Measurements from ENCODE around the gene SSX2IP.
"Not testable (repeated sequence)": the region's sequence is repeated elsewhere in the genome, so short reads cannot be mapped to it uniquely, and the experiment has no call there.

The SSX2IP gene

GRCh38 chr1:84643183-84643582 lies 47.1 kb downstream of the SSX2IP start:
- Histone ChIP-seq H2AFZ (ENCODE audit: low read depth, low read length) (no peak overlapping the region), H3K4me1 (ENCODE audit: insufficient read depth, low read length) (no peaks in the 10 kb centered on the region), H3K9me3 (ENCODE audit: low read length) (no peaks in the 10 kb centered on the region), H3K27me3 (ENCODE audit: insufficient read depth, low read length) (no peaks in the 10 kb centered on the region), H3K4me3 (ENCODE audit: low read length) (no peak overlapping the region), H3K36me3 (ENCODE audit: insufficient read depth, low read length) (peaks cover 11% of the 10 kb centered on the region)

- H2AFZ ChIP-seq (ENCODE audit: low read depth, low read length): no peak overlapping the region
- no peaks in the 10 kb centered on the region for H3K4me1 ChIP-seq (ENCODE audit: insufficient read depth, low read length)
- no peaks in the 10 kb centered on the region for H3K9me3 ChIP-seq (ENCODE audit: low read length)
- peaks cover 8% of the 10 kb centered on the region for H3K36me3 ChIP-seq (ENCODE audit: insufficient read depth, low read length)
- no peaks in the 10 kb centered on the region for H3K27me3 ChIP-seq (ENCODE audit: insufficient read depth, low read length)
- no peak overlapping the region for H3K4me3 ChIP-seq (ENCODE audit: low read length)
These were observed 47.5 kb downstream of the SSX2IP start for GRCh38 chr1:84642774-84643173.

GRCh38 chr1:84639731-84640130 lies 50.5 kb downstream of the SSX2IP start:
- H3K27me3 ChIP-seq (ENCODE audit: insufficient read depth, low read length): not testable (repeated sequence)

GRCh38 chr1:84635429-84635828 lies 54.8 kb downstream of the SSX2IP start:
- no peaks in the 10 kb centered on the region for H3K9me3 ChIP-seq (ENCODE audit: low read length)
- no peaks in the 10 kb centered on the region for H3K4me1 ChIP-seq (ENCODE audit: insufficient read depth, low read length)

More at GRCh38 chr1:84639731-84640130, 50.5 kb downstream of the SSX2IP start:
- not testable (repeated sequence) for H3K36me3 ChIP-seq (ENCODE audit: insufficient read depth, low read length); H2AFZ ChIP-seq (ENCODE audit: low read depth, low read length); H3K4me1 ChIP-seq (ENCODE audit: insufficient read depth, low read length); H3K4me3 ChIP-seq (ENCODE audit: low read length); H3K9me3 ChIP-seq (ENCODE audit: low read length)

GRCh38 chr1:84634536-84635205 lies 55.6 kb downstream of the SSX2IP start:
- Histone ChIP-seq H3K4me3 (ENCODE audit: low read length) (no peak overlapping the region), H3K4me1 (ENCODE audit: insufficient read depth, low read length) (no peaks in the 10 kb centered on the region), H3K9me3 (ENCODE audit: low read length) (no peaks in the 10 kb centered on the region)

More at GRCh38 chr1:84635429-84635828, 54.8 kb downstream of the SSX2IP start:
- Histone ChIP-seq H3K4me3 (ENCODE audit: low read length) (no peak overlapping the region), H3K27me3 (ENCODE audit: insufficient read depth, low read length) (no peaks in the 10 kb centered on the region), H2AFZ (ENCODE audit: low read depth, low read length) (no peak overlapping the region), H3K36me3 (ENCODE audit: insufficient read depth, low read length) (no peaks in the 10 kb centered on the region)

GRCh38 chr1:84632673-84633434 lies 57.4 kb downstream of the SSX2IP start:
- Histone ChIP-seq H3K27me3 (ENCODE audit: insufficient read depth, low read length) (no peaks in the 10 kb centered on the region), H3K4me3 (ENCODE audit: low read length) (no peak overlapping the region), H3K9me3 (ENCODE audit: low read length) (no peaks in the 10 kb centered on the region), H3K36me3 (ENCODE audit: insufficient read depth, low read length) (no peaks in the 10 kb centered on the region), H3K4me1 (ENCODE audit: insufficient read depth, low read length) (no peaks in the 10 kb centered on the region), H2AFZ (ENCODE audit: low read depth, low read length) (no peak overlapping the region)

More at GRCh38 chr1:84634536-84635205, 55.6 kb downstream of the SSX2IP start:
- H2AFZ ChIP-seq (ENCODE audit: low read depth, low read length): no peak overlapping the region
- no peaks in the 10 kb centered on the region for H3K36me3 ChIP-seq (ENCODE audit: insufficient read depth, low read length)
- H3K27me3 ChIP-seq (ENCODE audit: insufficient read depth, low read length): no peaks in the 10 kb centered on the region

- Histone ChIP-seq H3K27me3 (ENCODE audit: insufficient read depth, low read length) (no peaks in the 10 kb centered on the region), H3K36me3 (ENCODE audit: insufficient read depth, low read length) (no peaks in the 10 kb centered on the region), H3K4me3 (ENCODE audit: low read length) (no peak overlapping the region), H3K9me3 (ENCODE audit: low read length) (no peaks in the 10 kb centered on the region), H3K4me1 (ENCODE audit: insufficient read depth, low read length) (no peaks in the 10 kb centered on the region), H2AFZ (ENCODE audit: low read depth, low read length) (no peak overlapping the region)
These were observed 58.1 kb downstream of the SSX2IP start for GRCh38 chr1:84632137-84632536.

- Histone ChIP-seq H2AFZ (ENCODE audit: low read depth, low read length) (no peak overlapping the region), H3K4me3 (ENCODE audit: low read length) (no peak overlapping the region), H3K9me3 (ENCODE audit: low read length) (no peaks in the 10 kb centered on the region), H3K27me3 (ENCODE audit: insufficient read depth, low read length) (no peaks in the 10 kb centered on the region), H3K4me1 (ENCODE audit: insufficient read depth, low read length) (no peaks in the 10 kb centered on the region), H3K36me3 (ENCODE audit: insufficient read depth, low read length) (no peaks in the 10 kb centered on the region)
These were observed 65.4 kb downstream of the SSX2IP start for GRCh38 chr1:84624876-84625275.

- Histone ChIP-seq H3K9me3 (ENCODE audit: low read length) (peaks cover 1% of the 10 kb centered on the region), H2AFZ (ENCODE audit: low read depth, low read length) (no peak overlapping the region), H3K36me3 (ENCODE audit: insufficient read depth, low read length) (no peaks in the 10 kb centered on the region), H3K4me1 (ENCODE audit: insufficient read depth, low read length) (peaks cover 4% of the 10 kb centered on the region), H3K4me3 (ENCODE audit: low read length) (no peak overlapping the region), H3K27me3 (ENCODE audit: insufficient read depth, low read length) (no peaks in the 10 kb centered on the region)
These were observed 68.7 kb downstream of the SSX2IP start for GRCh38 chr1:84621553-84621952.

GRCh38 chr1:84620720-84621313 lies 69.4 kb downstream of the SSX2IP start:
- Histone ChIP-seq H3K9me3 (ENCODE audit: low read length) (peaks cover 1% of the 10 kb centered on the region), H3K27me3 (ENCODE audit: insufficient read depth, low read length) (no peaks in the 10 kb centered on the region), H3K4me1 (ENCODE audit: insufficient read depth, low read length) (peaks cover 4% of the 10 kb centered on the region), H3K36me3 (ENCODE audit: insufficient read depth, low read length) (no peaks in the 10 kb centered on the region), H3K4me3 (ENCODE audit: low read length) (no peak overlapping the region), H2AFZ (ENCODE audit: low read depth, low read length) (no peak overlapping the region)

- H3K36me3 ChIP-seq (ENCODE audit: insufficient read depth, low read length): no peaks in the 10 kb centered on the region
- no peaks in the 10 kb centered on the region for H3K27me3 ChIP-seq (ENCODE audit: insufficient read depth, low read length)
- H3K4me1 ChIP-seq (ENCODE audit: insufficient read depth, low read length): peaks cover 4% of the 10 kb centered on the region
- no peak overlapping the region for H3K4me3 ChIP-seq (ENCODE audit: low read length)
- peaks cover 3% of the 10 kb centered on the region for H3K9me3 ChIP-seq (ENCODE audit: low read length)
- peak overlapping the region; percentile 98 for H2AFZ ChIP-seq (ENCODE audit: low read depth, low read length)
These were observed 70.7 kb downstream of the SSX2IP start for GRCh38 chr1:84619383-84620102.

- Histone ChIP-seq H3K4me1 (ENCODE audit: insufficient read depth, low read length) (peaks cover 4% of the 10 kb centered on the region), H3K36me3 (ENCODE audit: insufficient read depth, low read length) (no peaks in the 10 kb centered on the region), H3K9me3 (ENCODE audit: low read length) (peaks cover 8% of the 10 kb centered on the region), H3K4me3 (ENCODE audit: low read length) (no peak overlapping the region), H2AFZ (ENCODE audit: low read depth, low read length) (no peak overlapping the region), H3K27me3 (ENCODE audit: insufficient read depth, low read length) (no peaks in the 10 kb centered on the region)
These were observed 72.9 kb downstream of the SSX2IP start for GRCh38 chr1:84617349-84617748.

GRCh38 chr1:84615790-84616189 lies 74.5 kb downstream of the SSX2IP start:
- Histone ChIP-seq H2AFZ (ENCODE audit: low read depth, low read length) (no peak overlapping the region), H3K9me3 (ENCODE audit: low read length) (peaks cover 8% of the 10 kb centered on the region), H3K4me1 (ENCODE audit: insufficient read depth, low read length) (peaks cover 4% of the 10 kb centered on the region), H3K4me3 (ENCODE audit: low read length) (no peak overlapping the region), H3K36me3 (ENCODE audit: insufficient read depth, low read length) (no peaks in the 10 kb centered on the region), H3K27me3 (ENCODE audit: insufficient read depth, low read length) (no peaks in the 10 kb centered on the region)
